Islet precursor cell (in vitro differentiated cells): ENCODE data around the gene SPINDOC.

Source experiments
- DNase-seq: peaks from one replicate; pipeline ENCODE4 v3.0.0-alpha.2; 2018

SPINDOC gene

DNA sequence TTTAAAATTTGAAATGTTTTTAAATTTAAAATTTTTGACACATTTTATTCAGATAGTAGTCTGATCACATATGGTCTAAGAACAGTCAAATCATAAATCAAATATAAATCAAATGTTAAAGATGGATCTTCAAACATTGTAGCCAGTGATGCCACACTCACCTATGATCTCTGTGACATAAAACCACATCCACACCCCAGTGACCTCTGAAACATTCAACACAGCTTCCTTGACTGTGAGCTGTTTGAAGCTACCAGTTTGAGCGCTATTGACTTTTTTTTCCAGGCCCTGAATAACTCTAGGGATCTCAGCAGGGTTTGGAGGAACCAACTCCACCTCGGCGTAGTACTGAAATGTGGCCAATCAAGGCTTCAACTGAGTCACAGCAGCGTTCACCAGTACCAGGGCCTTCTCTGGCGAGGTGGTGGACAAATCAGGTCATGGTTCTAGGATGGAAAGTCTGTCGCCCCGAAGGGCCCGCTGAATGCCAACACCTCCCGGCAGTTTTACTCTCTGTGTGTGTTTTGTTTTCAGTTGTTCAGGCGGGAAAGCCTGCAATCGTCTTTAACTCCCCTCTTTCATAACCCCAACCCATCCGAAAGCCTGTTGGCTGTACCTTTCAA is 21.4 kb downstream of the SPINDOC start:
- no peak for DNase-seq

- DNase-seq, result peak; percentile 70
Measured at GRCh38 chr11:63835158-63835545, 21.9 kb downstream of the SPINDOC start.

GRCh38 chr11:63837027-63837688 is 23.9 kb downstream of the SPINDOC start:
- DNase-seq, result peak; percentile 90

DNA sequence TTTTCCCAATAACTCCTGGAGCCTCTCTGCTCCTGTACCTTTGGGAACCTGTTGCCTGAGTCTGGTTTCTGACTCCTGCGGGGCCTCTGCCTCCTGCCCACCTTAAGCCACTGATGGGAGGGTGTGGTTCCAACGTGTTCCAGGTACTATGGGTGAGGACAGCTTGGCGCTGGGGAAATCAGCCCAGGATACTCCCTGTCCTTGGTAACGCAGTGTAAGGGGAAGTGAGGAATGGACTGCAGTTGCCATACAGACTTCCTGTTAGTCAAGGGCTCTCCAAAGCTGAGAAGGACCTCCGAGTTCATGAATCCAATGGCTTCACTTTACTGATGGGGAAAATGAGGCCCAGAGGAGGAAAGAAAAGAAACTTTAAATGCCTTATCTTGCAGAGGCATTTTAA is 24.5 kb downstream of the SPINDOC start:
- no peak for DNase-seq

GRCh38 chr11:63838150-63838677 is 25.0 kb downstream of the SPINDOC start:
- DNase-seq, result peak; percentile 59

- peak; percentile 99 for DNase-seq
Measured at GRCh38 chr11:63838678-63839507, 25.6 kb downstream of the SPINDOC start, which contains the start of gene MARK2. MARK2 (plus strand) TSS chr11:63839110; CDS start chr11:63839507, 397 bp downstream.

DNA sequence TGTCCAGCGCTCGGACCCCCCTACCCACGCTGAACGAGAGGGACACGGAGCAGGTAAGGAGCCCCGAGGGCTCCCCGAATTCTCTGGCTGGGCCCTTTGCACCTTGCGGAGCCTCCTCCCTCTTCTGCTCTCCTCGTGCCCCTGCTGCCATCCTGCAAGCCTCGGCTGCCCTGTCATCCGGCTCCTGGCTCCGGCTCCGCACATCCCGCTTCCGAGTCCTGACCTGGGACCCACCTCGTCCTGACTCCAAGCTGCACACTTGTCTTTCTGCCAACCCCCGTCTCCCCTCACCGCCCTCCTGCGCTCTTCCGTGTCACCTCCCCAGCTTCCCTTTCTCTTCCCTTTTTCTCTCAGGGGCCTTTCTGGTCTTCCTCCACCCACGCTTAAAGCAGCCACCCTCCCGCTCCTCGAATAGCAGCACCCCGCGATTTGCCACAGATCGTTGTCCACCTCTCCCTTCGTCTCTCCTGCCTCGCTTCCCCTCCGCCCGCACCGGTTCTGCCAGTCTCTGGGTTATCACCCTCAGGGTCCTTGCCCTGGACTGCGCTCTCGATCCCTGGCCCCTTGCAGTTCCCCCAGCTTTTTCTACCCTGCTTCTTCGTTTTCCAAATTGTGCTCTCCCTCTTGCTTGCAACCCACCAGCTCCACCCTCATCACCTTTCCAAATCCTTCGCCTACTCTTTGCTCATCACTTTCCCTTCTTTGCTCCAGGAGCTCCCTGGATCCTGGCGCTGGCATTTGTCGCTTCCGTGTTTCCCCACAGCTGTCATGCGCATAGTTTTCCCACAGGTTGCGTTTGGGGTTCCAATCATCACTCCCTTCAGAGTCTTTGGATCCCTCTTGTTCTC is 26.5 kb downstream of the SPINDOC start:
- no peak for DNase-seq

GRCh38 chr11:63840356-63841060 is 27.3 kb downstream of the SPINDOC start:
- no peak for DNase-seq

GRCh38 chr11:63841554-63841953 is 28.3 kb downstream of the SPINDOC start:
- DNase-seq, result peak; percentile 77

DNA sequence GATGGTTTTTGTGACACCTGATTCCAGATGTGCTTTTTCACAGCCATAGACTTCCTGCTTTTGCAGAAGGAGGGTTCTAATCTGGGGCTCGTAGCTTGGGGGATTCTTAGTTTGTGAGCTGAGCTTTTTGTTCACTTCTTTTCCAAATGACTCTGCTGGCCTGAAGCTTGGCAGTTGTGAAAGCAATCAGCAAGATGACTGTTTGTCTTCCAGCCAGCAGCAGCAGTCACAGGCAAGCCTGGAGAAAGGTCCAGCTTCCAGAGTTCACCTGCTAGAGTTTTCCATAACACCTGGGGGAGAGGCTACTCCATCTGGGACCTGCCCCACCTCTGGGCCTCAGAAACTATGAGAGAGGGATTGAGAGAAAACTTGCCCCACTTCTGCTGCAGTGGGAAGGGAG is 29.8 kb downstream of the SPINDOC start:
- no peak for DNase-seq

DNA sequence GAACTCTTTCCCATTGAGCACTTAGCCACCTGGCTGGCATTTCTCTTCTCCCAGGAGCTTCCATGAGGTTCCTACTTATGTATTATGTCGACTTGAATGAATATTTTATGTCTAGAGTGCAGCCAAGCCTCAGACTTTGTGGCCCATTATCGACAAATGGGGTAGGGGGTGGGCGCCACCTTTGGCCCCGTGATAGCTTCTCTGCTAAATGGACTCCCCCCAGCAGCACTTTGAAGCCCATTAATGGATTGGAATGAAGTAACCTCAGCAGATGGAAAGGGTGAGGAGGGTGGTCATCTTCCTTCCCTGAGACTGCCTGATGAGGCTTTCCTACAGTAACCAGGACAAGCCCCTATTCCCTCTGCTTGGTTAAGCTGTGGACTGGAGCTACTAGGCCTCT is 31.6 kb downstream of the SPINDOC start:
- DNase-seq, result no peak

GRCh38 chr11:63845303-63845702 is 32.0 kb downstream of the SPINDOC start:
- peak; percentile 65 for DNase-seq

GRCh38 chr11:63845911-63846310 is 32.7 kb downstream of the SPINDOC start:
- DNase-seq, result no peak

GRCh38 chr11:63846897-63847296 is 33.6 kb downstream of the SPINDOC start:
- no peak for DNase-seq

DNA sequence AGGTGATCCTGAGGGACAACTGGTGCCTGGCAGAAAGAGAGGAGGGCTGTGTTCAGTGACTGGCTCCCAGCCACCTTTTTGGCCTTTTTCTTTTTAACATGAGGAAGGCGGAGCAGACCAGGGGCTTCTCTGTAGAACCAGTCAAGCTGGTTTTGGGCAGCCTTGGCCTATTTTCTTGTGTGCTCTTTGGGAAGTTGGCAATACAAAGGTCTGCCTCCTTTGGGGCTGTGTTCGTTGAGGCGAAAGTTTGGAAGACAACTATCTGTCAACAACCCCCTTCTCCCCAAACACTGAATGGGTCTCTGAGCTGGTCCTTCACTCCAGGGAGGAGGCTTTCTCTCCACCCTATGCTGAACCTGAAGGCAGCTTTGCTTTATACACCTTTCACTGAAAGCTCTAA is 34.1 kb downstream of the SPINDOC start:
- DNase-seq, result peak; percentile 85

- no peak for DNase-seq
Measured at GRCh38 chr11:63849691-63850090, 36.4 kb downstream of the SPINDOC start.

GRCh38 chr11:63850920-63851319 is 37.7 kb downstream of the SPINDOC start:
- no peak for DNase-seq

- DNase-seq, result no peak
Measured at GRCh38 chr11:63851364-63851763, 38.1 kb downstream of the SPINDOC start.

GRCh38 chr11:63853476-63853875 is 40.2 kb downstream of the SPINDOC start:
- DNase-seq, result no peak

DNA sequence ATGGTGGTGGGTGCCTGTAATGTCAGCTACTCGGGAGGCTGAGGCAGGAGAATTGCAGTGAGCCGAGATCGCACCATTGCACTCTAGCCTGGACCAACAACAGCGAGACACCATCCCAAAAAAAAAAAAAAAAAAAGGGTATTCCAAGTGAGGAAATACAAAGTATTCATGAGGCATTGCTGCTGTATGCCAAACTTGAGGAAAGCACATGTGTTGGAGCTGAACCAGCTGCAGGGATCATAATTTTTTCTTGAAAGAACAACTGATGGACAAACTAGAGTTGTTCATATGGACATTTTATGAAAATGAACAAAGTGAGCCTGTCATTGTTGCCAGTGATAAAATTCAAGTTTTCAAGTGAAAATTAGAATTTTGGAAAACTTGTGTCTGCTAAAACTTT is 41.4 kb downstream of the SPINDOC start:
- DNase-seq, result no peak

DNA sequence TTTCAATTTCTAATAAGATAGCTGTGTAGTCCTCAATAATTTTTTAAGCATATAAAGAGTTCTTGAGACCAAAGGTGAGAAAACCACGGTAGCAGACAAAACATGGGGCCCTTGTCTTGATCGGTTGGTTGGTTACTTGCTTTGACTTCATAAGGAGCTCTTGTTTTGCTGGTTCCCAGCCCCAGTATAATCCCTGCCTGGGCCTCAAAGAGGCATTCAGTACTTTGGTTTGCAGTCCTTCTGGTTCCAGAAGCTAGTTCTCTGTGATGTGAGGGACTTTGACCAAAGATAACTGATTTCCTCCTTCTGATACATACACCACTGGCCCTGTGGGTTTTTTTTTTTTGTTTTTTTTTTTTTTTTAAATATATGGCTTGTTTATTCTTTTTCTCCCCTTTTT is 42.7 kb downstream of the SPINDOC start:
- no peak for DNase-seq
